ENCODE results near the gene FCN2. TPM values are rescaled to one million over a fixed set of nuclear protein-coding genes. Genes with fewer than 3 reads are reported as not detected.

FCN2 gene
- polyA plus RNA-seq, 4 donors, result not detected

- H3K4me3 ChIP-seq (ENCODE audit: low read depth in 1 of 3, low read length in 3 of 3), result no peak overlapping the region
- peaks cover 0 to 3% (median 0%) of the 10 kb centered on the region in 3 donors for H3K27me3 ChIP-seq (ENCODE audit: control insufficient read depth in 3 of 3, insufficient read depth in 3 of 3, low read length in 3 of 3)
- no peak overlapping the region for H3K27ac ChIP-seq (ENCODE audit: low read depth in 1 of 3, low read length in 2 of 3)
- no peaks in the 10 kb centered on the region for H3K4me1 ChIP-seq (ENCODE audit: control insufficient read depth in 3 of 3, insufficient read depth in 2 of 3, low read depth in 1 of 3, low read length in 2 of 3)
- DNase-seq (no peak), FAIRE-seq (no peak)
- WGBS, 3 donors, result 62 to 92% (median 69%) methylated on average over 3 of the region's 3 CpGs
- no peaks in the 10 kb centered on the region for H3K36me3 ChIP-seq (ENCODE audit: control insufficient read depth in 3 of 3, insufficient read depth in 2 of 3, low read depth in 1 of 3, low read length in 3 of 3)
- no peaks in the 10 kb centered on the region for H3K9me3 ChIP-seq (ENCODE audit: control insufficient read depth in 2 of 2, insufficient read depth in 1 of 2, low read depth in 1 of 2, low read length in 1 of 2)
These were observed 1.7 kb downstream of the FCN2 start for GRCh38 chr9:134882204-134882785.

DNA sequence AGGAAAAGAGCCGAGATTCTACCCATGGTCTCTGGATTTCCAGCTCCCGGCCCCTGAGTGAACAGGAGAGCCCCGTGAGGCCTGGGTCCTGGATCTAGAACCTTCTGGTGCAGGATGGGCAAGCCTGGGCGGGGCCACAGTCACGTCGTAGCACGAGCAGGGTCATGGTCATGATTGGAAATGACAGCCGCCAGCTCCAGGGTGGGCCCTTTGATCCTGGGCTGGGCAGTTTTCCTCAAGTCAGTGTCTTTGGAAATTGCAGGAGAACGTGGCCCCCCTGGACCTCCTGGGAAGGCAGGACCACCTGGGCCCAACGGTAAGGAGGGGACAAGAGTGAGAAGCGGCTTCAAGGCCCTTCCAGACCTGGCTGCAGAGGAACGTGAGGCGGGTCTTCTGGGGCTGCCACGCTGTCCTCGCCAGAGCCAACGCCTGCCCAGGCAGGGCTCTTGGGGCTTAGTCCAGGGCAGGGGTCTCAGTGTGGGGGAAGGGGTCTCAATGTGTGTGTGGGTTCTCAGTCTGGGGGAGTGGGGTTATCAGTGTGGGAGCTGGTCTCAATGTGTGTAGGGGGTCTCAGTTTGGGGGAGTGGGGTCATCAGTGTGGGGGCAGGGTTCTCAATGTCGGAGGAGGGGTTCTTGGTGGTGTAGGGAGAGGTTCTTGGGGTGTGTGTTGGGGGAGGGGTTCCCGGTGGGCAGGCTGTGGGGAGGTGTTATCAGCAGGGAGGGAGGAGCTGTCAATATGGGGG, 2.6 kb downstream of the FCN2 start:
- no peaks in the 10 kb centered on the region for H3K36me3 ChIP-seq (ENCODE audit: control insufficient read depth in 3 of 3, insufficient read depth in 2 of 3, low read depth in 1 of 3, low read length in 3 of 3)
- FAIRE-seq (no peak), DNase-seq (no peak)
- H3K9me3 ChIP-seq (ENCODE audit: control insufficient read depth in 2 of 2, insufficient read depth in 1 of 2, low read depth in 1 of 2, low read length in 1 of 2), result no peaks in the 10 kb centered on the region
- WGBS, 3 donors, result 74 to 89% (median 76%) methylated on average over 18 of the region's 18 CpGs
- H3K27me3 ChIP-seq (ENCODE audit: control insufficient read depth in 3 of 3, insufficient read depth in 3 of 3, low read length in 3 of 3), result peaks cover 0 to 3% (median 0%) of the 10 kb centered on the region in 3 donors
- H3K27ac ChIP-seq (ENCODE audit: low read depth in 1 of 3, low read length in 2 of 3), result no peak overlapping the region
- no peak overlapping the region for H3K4me3 ChIP-seq (ENCODE audit: low read depth in 1 of 3, low read length in 3 of 3)
- no peaks in the 10 kb centered on the region for H3K4me1 ChIP-seq (ENCODE audit: control insufficient read depth in 3 of 3, insufficient read depth in 2 of 3, low read depth in 1 of 3, low read length in 2 of 3)

GRCh38 chr9:134884492-134884891, 3.9 kb downstream of the FCN2 start:
- FAIRE-seq, result no peak

GRCh38 chr9:134885001-134885678, 4.5 kb downstream of the FCN2 start:
- H3K27me3 ChIP-seq (ENCODE audit: control insufficient read depth in 3 of 3, insufficient read depth in 3 of 3, low read length in 3 of 3), result peaks cover 0 to 3% (median 0%) of the 10 kb centered on the region in 3 donors
- DNase-seq (no peak), FAIRE-seq (no peak)
- H3K9me3 ChIP-seq (ENCODE audit: control insufficient read depth in 2 of 2, insufficient read depth in 1 of 2, low read depth in 1 of 2, low read length in 1 of 2), result no peaks in the 10 kb centered on the region
- H3K36me3 ChIP-seq (ENCODE audit: control insufficient read depth in 3 of 3, insufficient read depth in 2 of 3, low read depth in 1 of 3, low read length in 3 of 3), result no peaks in the 10 kb centered on the region
- 77 to 89% (median 89%) methylated on average over 18 to 22 of the region's 22 CpGs for WGBS, 3 donors
- H3K4me3 ChIP-seq (ENCODE audit: low read depth in 1 of 3, low read length in 3 of 3), result no peak overlapping the region
- H3K27ac ChIP-seq (ENCODE audit: low read depth in 1 of 3, low read length in 2 of 3), result no peak overlapping the region
- no peaks in the 10 kb centered on the region for H3K4me1 ChIP-seq (ENCODE audit: control insufficient read depth in 3 of 3, insufficient read depth in 2 of 3, low read depth in 1 of 3, low read length in 2 of 3)

More at GRCh38 chr9:134884492-134884891, 3.9 kb downstream of the FCN2 start:
- no peaks in the 10 kb centered on the region for H3K9me3 ChIP-seq (ENCODE audit: control insufficient read depth in 2 of 2, insufficient read depth in 1 of 2, low read depth in 1 of 2, low read length in 1 of 2)
- no peak for DNase-seq
- peaks cover 0 to 3% (median 0%) of the 10 kb centered on the region in 3 donors for H3K27me3 ChIP-seq (ENCODE audit: control insufficient read depth in 3 of 3, insufficient read depth in 3 of 3, low read length in 3 of 3)
- H3K36me3 ChIP-seq (ENCODE audit: control insufficient read depth in 3 of 3, insufficient read depth in 2 of 3, low read depth in 1 of 3, low read length in 3 of 3), result no peaks in the 10 kb centered on the region
- no peak overlapping the region for H3K27ac ChIP-seq (ENCODE audit: low read depth in 1 of 3, low read length in 2 of 3)
- H3K4me1 ChIP-seq (ENCODE audit: control insufficient read depth in 3 of 3, insufficient read depth in 2 of 3, low read depth in 1 of 3, low read length in 2 of 3), result no peaks in the 10 kb centered on the region
- H3K4me3 ChIP-seq (ENCODE audit: low read depth in 1 of 3, low read length in 3 of 3), result no peak overlapping the region
- WGBS, 3 donors, result 66 to 82% (median 66%) methylated on average over 8 of the region's 8 CpGs

DNA sequence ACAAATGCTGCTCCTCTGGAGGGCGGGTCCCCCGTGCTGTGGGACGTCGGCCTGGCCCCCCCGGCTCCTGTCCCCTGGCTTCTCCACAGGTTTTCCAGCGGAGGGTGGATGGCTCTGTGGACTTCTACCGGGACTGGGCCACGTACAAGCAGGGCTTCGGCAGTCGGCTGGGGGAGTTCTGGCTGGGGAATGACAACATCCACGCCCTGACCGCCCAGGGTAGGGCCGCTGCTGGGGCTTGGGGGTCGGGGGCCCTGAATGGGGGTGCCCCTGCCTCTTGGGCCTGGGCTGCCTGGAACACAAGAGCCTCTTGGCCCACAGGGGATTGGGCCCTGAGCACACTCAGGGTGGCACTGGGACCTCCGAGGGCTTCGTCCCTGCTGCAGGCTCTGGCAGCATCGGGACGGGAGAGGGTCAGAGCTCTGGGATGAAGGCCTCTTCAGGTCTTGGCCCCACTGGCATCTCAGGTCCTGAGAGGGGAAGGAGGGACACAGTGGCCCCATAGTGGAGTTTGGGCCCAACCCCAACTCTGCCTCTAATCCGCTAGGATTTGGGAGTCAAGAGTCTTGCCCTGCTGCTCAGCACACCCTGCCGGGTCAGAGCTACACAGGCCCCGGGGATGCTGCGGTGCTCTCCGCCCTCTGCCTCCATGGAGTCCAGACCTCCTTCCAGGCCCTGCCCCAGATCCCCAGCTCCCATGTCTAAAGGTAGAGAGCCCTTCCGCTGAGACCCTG, 5.2 kb downstream of the FCN2 start:
- H3K4me3 ChIP-seq (ENCODE audit: low read depth in 1 of 3, low read length in 3 of 3), result no peak overlapping the region
- H3K27ac ChIP-seq (ENCODE audit: low read depth in 1 of 3, low read length in 2 of 3), result no peak overlapping the region
- no peak for DNase-seq
- 79 to 87% (median 80%) methylated on average over 24 of the region's 24 CpGs for WGBS, 3 donors
- no peak for FAIRE-seq
- H3K9me3 ChIP-seq (ENCODE audit: control insufficient read depth in 2 of 2, insufficient read depth in 1 of 2, low read depth in 1 of 2, low read length in 1 of 2), result no peaks in the 10 kb centered on the region
- peaks cover 0 to 3% (median 0%) of the 10 kb centered on the region in 3 donors for H3K27me3 ChIP-seq (ENCODE audit: control insufficient read depth in 3 of 3, insufficient read depth in 3 of 3, low read length in 3 of 3)
- no peaks in the 10 kb centered on the region for H3K36me3 ChIP-seq (ENCODE audit: control insufficient read depth in 3 of 3, insufficient read depth in 2 of 3, low read depth in 1 of 3, low read length in 3 of 3)
- no peaks in the 10 kb centered on the region for H3K4me1 ChIP-seq (ENCODE audit: control insufficient read depth in 3 of 3, insufficient read depth in 2 of 3, low read depth in 1 of 3, low read length in 2 of 3)

DNA sequence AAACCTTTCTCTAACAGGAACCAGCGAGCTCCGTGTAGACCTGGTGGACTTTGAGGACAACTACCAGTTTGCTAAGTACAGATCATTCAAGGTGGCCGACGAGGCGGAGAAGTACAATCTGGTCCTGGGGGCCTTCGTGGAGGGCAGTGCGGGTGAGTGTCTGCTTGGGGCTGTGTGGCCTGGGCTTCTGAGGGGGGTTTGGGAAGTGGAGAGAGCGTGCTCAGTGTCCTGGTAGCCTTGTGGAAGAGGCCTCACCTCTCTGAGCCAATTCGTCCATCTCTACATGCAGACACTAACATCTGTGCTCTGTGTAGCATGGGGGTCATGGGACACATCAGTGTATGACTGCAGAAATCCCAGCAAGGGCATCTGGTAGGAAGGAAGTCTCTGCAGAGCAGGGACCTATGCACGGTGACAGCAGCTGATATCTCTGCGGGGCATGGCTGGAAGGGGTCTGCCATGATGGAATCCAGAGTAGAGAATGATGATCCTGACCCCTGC, 5.9 kb downstream of the FCN2 start:
- FAIRE-seq (no peak), DNase-seq (no peak)
- Histone ChIP-seq H3K36me3 (ENCODE audit: control insufficient read depth in 3 of 3, insufficient read depth in 2 of 3, low read depth in 1 of 3, low read length in 3 of 3) (no peaks in the 10 kb centered on the region), H3K27ac (ENCODE audit: low read depth in 1 of 3, low read length in 2 of 3) (no peak overlapping the region), H3K27me3 (ENCODE audit: control insufficient read depth in 3 of 3, insufficient read depth in 3 of 3, low read length in 3 of 3) (peaks cover 0 to 3% (median 0%) of the 10 kb centered on the region in 3 donors), H3K9me3 (ENCODE audit: control insufficient read depth in 2 of 2, insufficient read depth in 1 of 2, low read depth in 1 of 2, low read length in 1 of 2) (no peaks in the 10 kb centered on the region), H3K4me3 (ENCODE audit: low read depth in 1 of 3, low read length in 3 of 3) (no peak overlapping the region), H3K4me1 (ENCODE audit: control insufficient read depth in 3 of 3, insufficient read depth in 2 of 3, low read depth in 1 of 3, low read length in 2 of 3) (no peaks in the 10 kb centered on the region)
- 77 to 88% (median 80%) methylated on average over 11 of the region's 11 CpGs for WGBS, 3 donors

- peaks cover 0 to 3% (median 0%) of the 10 kb centered on the region in 3 donors for H3K27me3 ChIP-seq (ENCODE audit: control insufficient read depth in 3 of 3, insufficient read depth in 3 of 3, low read length in 3 of 3)
These were observed 6.6 kb downstream of the FCN2 start for GRCh38 chr9:134887219-134887618.

More at GRCh38 chr9:134887219-134887618, 6.6 kb downstream of the FCN2 start:
- 85 to 91% (median 88%) methylated on average over 10 of the region's 10 CpGs for WGBS, 3 donors
- H3K4me1 ChIP-seq (ENCODE audit: control insufficient read depth in 3 of 3, insufficient read depth in 2 of 3, low read depth in 1 of 3, low read length in 2 of 3), result no peaks in the 10 kb centered on the region
- no peak for FAIRE-seq
- no peaks in the 10 kb centered on the region for H3K9me3 ChIP-seq (ENCODE audit: control insufficient read depth in 2 of 2, insufficient read depth in 1 of 2, low read depth in 1 of 2, low read length in 1 of 2)
- no peak overlapping the region for H3K27ac ChIP-seq (ENCODE audit: low read depth in 1 of 3, low read length in 2 of 3)
- no peak overlapping the region for H3K4me3 ChIP-seq (ENCODE audit: low read depth in 1 of 3, low read length in 3 of 3)
- DNase-seq, result no peak
- no peaks in the 10 kb centered on the region for H3K36me3 ChIP-seq (ENCODE audit: control insufficient read depth in 3 of 3, insufficient read depth in 2 of 3, low read depth in 1 of 3, low read length in 3 of 3)

Data from small intestine (tissue), 7 donors.